GM08714 (cell line): ENCODE results near the gene SIMC1.

ENCODE experiments used
- H3K4me3 ChIP-seq: fragments of 200-500 bp; sonication (Bioruptor generic); 2 replicates; pipeline ENCODE4 v1.5.1; 2014; ENCODE audit warnings: mild to moderate bottlenecking, low read length, inconsistent platforms
- ZNF274 ChIP-seq: IDR thresholded peaks from 2 replicates; pipeline ENCODE4 v1.6.1; 2012; ENCODE audit warnings: mild to moderate bottlenecking, low read depth, low read length

SIMC1 gene

GRCh38 chr5:176352116-176352878, 114.1 kb downstream of the SIMC1 start:
- no peak for TF ChIP-seq ZNF274
- no peak overlapping the region for H3K4me3 ChIP-seq

GRCh38 chr5:176353533-176353932, 115.3 kb downstream of the SIMC1 start:
- TF ChIP-seq ZNF274, result no peak
- H3K4me3 ChIP-seq, result no peak overlapping the region

DNA sequence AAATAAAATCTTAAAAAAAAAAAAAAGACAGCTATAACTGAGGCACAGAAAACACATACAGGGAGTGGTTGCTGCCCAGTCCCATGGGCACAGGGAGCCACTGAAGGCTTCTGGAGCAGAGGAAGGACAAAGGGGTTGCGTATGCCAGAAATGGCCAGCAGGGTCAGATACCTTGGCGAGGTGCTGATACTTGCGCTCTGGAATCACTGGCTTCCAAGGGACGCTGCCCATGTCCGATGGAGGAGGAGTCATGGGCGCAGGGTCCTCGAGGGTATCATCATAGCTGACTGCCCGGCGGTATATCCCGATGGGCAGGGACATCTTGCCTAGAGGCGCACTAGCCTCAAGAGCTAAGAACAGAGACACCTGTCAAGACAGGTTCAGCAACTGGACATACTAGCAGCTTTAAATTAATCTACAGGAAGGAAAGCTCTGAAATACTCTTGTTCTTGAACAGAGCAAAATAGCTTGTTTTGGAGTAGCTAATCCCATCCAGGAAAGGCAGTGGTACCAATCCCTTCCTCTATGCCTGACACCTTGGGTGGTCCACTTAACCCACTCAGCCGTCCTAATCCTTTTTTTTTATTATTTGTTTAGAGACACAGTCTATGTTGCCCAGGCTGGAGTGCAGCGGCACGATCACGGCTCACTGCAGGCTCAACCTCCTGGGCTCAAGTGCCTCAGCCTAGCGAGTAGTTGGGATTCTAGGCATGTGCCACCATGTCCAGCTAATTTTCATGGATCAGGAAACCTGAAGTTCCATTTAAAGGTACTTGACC, 117.4 kb downstream of the SIMC1 start:
- TF ChIP-seq ZNF274, result no peak
- H3K4me3 ChIP-seq, result no peak overlapping the region

DNA sequence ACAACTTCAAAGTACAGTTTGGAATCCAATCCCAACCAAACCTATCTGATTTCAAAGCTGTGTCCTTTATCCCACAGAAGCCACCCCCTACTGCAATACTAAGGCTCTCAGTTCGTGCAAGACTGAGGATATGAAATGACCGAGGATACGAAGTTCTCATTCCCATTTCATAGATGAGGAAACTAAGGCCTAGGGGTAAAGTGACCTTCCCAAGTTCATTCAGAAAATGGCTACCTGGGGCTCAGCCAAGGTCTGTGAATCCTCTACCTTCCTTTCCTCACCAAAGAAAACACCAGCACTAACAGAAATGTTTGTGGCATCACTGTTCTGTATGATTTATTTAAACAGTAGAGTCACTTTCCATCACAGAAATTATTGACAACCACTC, 117.9 kb downstream of the SIMC1 start:
- no peak overlapping the region for H3K4me3 ChIP-seq
- TF ChIP-seq ZNF274, result no peak

- TF ChIP-seq ZNF274, result no peak
- no peak overlapping the region for H3K4me3 ChIP-seq
Measured at GRCh38 chr5:176359658-176360057, 121.4 kb downstream of the SIMC1 start.

GRCh38 chr5:176360894-176361436, 122.7 kb downstream of the SIMC1 start:
- peak overlapping the region; percentile 97 for H3K4me3 ChIP-seq
- TF ChIP-seq ZNF274, result no peak

DNA sequence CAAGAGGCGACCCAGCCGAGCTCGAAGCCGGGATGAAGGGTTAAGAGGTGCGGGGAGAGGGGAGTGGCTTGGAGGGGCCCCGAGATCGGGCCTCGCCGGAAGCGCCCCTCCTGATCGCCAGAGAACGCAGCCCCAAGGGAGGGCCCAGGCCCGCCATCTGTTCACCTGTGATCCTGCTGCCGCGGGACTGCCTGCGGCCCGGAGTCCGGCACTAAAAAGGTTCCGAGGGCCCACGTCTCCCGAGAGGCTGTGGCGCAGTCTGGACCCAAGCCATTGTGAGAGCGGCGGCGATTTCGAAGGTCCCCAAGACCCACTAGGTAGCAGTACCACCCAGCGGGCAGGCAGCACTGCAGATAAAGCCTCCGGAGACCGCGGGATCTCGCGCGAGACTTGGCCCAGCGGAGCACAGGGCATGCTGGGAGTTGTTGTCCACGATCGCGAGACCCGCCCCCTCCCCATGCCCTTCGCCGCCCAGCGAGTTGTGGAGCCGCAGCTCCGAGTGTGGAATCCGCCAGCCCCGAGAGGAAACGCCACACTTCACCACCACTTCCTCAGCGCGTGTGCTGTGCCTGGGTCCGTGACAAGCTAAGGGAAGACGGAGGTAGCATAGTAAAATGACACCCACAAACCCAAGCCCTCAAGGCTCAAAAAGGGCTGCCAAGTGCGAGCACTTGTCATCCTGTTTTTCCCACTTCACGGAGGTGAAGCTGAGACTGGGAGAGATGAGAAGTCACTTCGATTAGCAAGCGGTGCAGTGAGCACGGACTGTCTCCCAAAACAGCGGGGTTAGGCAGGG, 123.4 kb downstream of the SIMC1 start, which contains the start of gene KIAA1191:
Gene KIAA1191, minus strand, starts transcription at position 328 of the 796 bp plus-strand sequence. CDS start 2,256 bp downstream, outside the sequence.
- no peak for TF ChIP-seq ZNF274
- peak within 1 kb of the TSS; percentile 97 for H3K4me3 ChIP-seq

- TF ChIP-seq ZNF274, result no peak
Measured at GRCh38 chr5:176362233-176362490, 123.9 kb downstream of the SIMC1 start.

DNA sequence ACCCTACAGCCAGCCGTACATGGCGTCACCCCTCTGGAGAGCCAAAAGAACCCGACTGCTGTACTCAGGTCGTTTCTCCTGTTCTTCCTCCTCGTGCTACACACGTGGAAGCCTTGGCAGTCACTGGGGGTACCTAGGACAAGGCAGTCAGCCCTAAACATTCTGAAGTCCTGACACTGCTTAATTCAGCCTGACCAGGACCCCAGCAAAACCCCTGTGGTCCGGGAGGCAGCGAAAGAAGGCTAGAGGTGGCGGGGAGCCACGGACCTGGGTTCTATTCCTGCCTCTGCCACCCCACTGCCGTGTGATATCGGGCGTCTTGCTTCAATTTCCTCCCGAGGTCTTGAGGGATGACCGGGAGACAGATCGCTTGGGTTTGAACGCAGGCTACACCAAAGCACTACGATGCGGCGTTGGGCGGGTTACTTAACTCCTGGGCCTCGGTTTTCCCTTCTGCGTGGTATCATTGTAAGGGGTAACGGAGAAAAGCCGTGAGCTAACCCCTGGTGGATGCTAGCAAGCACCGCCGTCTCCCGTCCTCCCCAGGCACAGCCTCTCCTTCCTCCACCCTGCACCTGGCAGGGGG, 126.6 kb downstream of the SIMC1 start:
- peak overlapping the region; percentile 80; the same call in 1 of the 2 replicates for H3K4me3 ChIP-seq
- TF ChIP-seq ZNF274, result no peak

More at GRCh38 chr5:176362233-176362490, 123.9 kb downstream of the SIMC1 start:
- peak overlapping the region; percentile 97; the same call in 1 of the 2 replicates for H3K4me3 ChIP-seq

DNA sequence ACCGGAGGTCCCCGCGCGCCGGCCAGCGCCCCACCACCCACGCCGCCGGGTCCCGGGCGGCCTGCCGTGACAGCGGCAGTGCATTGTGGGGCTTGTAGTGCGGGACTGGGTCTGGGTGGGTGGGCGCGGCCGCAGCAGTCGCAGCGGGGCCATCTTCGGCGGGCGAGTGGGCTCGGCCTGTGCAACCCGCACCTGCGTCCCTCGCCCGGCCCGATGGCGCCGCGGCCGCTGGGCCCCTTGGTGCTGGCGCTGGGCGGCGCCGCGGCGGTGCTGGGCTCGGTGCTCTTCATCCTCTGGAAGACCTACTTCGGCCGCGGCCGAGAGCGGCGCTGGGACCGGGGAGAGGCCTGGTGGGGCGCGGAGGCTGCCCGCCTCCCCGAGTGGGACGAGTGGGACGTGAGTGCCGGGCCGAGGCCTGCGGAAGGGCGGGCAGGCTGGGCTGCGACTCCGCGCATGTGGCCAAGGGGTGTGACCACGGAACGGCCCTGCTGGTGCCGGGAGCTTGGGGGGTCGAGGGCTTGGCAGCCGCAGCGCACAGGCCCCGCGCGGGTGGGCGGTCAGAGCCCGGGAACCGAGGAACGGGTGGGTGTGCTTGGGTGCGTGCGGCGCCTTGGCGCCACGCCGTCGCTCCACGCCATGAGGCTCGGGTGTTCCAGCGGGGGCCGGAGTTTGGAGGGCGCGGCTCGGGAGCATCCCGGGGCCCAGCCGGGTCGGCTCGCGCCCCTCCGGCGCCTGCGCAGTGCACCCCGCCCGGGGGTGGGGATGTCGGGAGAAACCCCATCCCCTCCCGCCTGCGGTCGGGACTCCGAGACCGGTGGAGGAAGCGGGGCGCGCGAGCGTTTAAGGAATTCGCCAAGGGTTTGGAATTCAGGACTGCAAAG, 127.4 kb downstream of the SIMC1 start, which contains the start of gene ARL10:
Gene ARL10, plus strand, starts transcription at position 137 of the 881 bp plus-strand sequence. Its CDS starts 77 bp downstream, at position 214.
- no peak for TF ChIP-seq ZNF274
- peak within 1 kb of the TSS; percentile 80 for H3K4me3 ChIP-seq

DNA sequence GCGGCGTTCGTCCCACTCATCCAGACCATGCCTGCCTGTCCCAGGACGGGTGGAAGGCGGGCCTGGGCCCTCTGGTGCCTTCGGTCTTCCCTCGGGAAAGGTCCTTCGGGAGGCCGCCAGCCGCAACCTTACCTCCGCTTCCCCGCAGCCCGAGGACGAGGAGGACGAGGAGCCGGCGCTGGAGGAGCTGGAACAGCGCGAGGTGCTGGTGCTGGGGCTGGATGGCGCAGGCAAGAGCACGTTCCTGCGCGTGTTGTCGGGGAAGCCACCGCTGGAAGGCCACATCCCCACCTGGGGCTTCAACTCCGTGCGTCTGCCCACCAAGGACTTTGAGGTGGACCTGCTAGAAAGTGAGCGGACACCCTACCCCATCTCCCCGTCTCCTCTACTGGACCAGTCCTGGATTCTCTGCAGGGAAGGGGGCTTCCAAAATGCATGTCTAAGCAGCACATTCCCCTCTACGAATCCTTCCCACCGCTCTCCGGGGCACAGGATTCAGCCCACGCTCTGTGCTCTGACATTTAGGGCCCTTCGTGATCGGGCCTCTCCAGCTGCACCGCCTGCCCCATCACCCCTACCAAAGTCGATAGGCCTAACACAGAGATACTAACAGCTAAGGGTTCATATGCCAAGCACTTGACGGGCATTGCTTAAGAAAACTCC, 128.1 kb downstream of the SIMC1 start:
- TF ChIP-seq ZNF274, result no peak
- H3K4me3 ChIP-seq, result peak overlapping the region; percentile 80; the same call in 1 of the 2 replicates

- TF ChIP-seq ZNF274, result no peak
- no peak overlapping the region for H3K4me3 ChIP-seq
Measured at GRCh38 chr5:176368726-176369125, 130.5 kb downstream of the SIMC1 start.
